SK-N-DZ (cell line): ENCODE measurements around the gene CD6.
"Not testable (repeated sequence)": the region's sequence is repeated elsewhere in the genome, so short reads cannot be mapped to it uniquely, and the experiment has no call there.

Experiments
- DNase-seq: peaks from one replicate; pipeline ENCODE4 v3.0.0-alpha.2; 2015; ENCODE audit warnings: low spot score

Gene CD6

GRCh38 chr11:60951904-60952741 lies 19.4 kb upstream of the CD6 start, which contains the start of gene SLC15A3:
Gene SLC15A3, minus strand, starts transcription at chr11:60952176. Its CDS starts 625 bp downstream, at chr11:60951551.
- DNase-seq = no peak

- no peak for DNase-seq
Observed at GRCh38 chr11:60952742-60953170, 18.7 kb upstream of the CD6 start.

- DNase-seq = no peak
Observed at GRCh38 chr11:60953781-60954180, 17.7 kb upstream of the CD6 start.

GRCh38 chr11:60954421-60954820 lies 17.1 kb upstream of the CD6 start:
- DNase-seq = no peak

- DNase-seq = no peak
Observed at GRCh38 chr11:60955571-60955970, 15.9 kb upstream of the CD6 start.

- no peak for DNase-seq
Observed at GRCh38 chr11:60957188-60957587, 14.3 kb upstream of the CD6 start.

GRCh38 chr11:60959431-60959830 lies 12.0 kb upstream of the CD6 start:
- DNase-seq = no peak

- DNase-seq = no peak
Observed at GRCh38 chr11:60960405-60960804, 11.1 kb upstream of the CD6 start.

GRCh38 chr11:60964801-60965200 lies 6.7 kb upstream of the CD6 start:
- no peak for DNase-seq

- no peak for DNase-seq
Observed at GRCh38 chr11:60966890-60967289, 4.6 kb upstream of the CD6 start.

- DNase-seq = no peak
Observed at GRCh38 chr11:60968223-60968622, 3.3 kb upstream of the CD6 start.

GRCh38 chr11:60970369-60970774 lies 1.1 kb upstream of the CD6 start:
- DNase-seq = peak; percentile 18

- DNase-seq = no peak
Observed at GRCh38 chr11:60970890-60971289, 590 bp upstream of the CD6 start.

GRCh38 chr11:60972182-60973030 lies 926 bp downstream of the CD6 start:
- DNase-seq = no peak

- DNase-seq = no peak
Observed at GRCh38 chr11:60973699-60974098, 2.2 kb downstream of the CD6 start.

GRCh38 chr11:60974316-60974715 lies 2.8 kb downstream of the CD6 start:
- DNase-seq = not testable (repeated sequence)

GRCh38 chr11:60974726-60975125 lies 3.2 kb downstream of the CD6 start:
- DNase-seq = no peak

GRCh38 chr11:60977224-60977623 lies 5.7 kb downstream of the CD6 start:
- no peak for DNase-seq

- no peak for DNase-seq
Observed at GRCh38 chr11:60977836-60978235, 6.4 kb downstream of the CD6 start.

GRCh38 chr11:60978546-60979380 lies 7.3 kb downstream of the CD6 start:
- no peak for DNase-seq

GRCh38 chr11:60981515-60981914 lies 10.0 kb downstream of the CD6 start:
- no peak for DNase-seq

GRCh38 chr11:60982184-60982583 lies 10.7 kb downstream of the CD6 start:
- DNase-seq = no peak
